ENCODE measurements around the gene KLHDC4. TPM values are rescaled to one million over a fixed set of nuclear protein-coding genes. Genes with fewer than 3 reads are reported as not detected.

KLHDC4 gene
- total RNA-seq, 6 donors from 2014 or later, result 30.7 to 248 (median 37.5) TPM

DNA sequence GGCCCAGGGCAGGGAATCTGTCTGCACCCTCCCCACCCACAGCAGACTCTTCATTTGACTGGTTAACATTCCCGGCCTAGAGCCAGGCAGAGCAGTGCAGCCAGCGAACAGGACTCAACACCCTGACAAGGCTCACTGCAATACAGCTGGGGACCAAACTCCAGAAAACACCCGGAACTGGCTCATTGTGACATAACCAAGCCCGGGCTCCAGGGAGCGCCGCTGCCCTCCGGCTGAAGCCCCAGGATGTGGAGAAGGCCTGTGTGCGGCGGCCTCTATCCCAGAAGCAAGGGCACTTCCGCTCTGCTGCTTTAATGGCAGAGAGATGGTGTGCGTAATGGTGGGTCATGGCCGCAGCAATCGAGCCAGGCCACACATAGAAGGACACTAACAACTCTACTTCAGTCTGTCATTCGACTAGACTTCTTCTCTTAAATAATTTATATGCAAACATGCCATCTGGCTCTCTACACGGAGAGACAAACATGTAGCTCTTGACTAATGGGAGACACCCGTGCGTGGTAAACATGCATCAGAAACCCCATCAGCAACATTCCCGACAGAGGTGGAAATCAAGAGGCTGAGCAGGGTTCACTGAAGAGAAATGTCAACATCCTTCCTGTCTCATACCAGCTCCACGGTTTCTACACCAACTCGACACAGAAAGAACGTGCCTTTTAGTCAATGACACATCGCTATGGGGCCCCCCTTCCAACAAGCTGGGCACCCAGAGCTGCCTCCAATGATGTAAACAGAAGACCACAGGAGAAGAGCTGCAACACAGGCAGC, 18.0 kb downstream of the KLHDC4 start:
- WGBS, 2 donors, result 86 to 90% methylated on average over 11 to 22 of the region's 22 CpGs
- H3K9me3 ChIP-seq, result no peaks in the 10 kb centered on the region
- H3K4me3 ChIP-seq, result no peak overlapping the region
- TF ChIP-seq EP300 (IDR thresholded peaks at IDR 0.05), result no peak
- TF ChIP-seq POLR2AphosphoS5 (IDR thresholded peaks at IDR 0.05), result no peak
- TF ChIP-seq, protein P1, sequence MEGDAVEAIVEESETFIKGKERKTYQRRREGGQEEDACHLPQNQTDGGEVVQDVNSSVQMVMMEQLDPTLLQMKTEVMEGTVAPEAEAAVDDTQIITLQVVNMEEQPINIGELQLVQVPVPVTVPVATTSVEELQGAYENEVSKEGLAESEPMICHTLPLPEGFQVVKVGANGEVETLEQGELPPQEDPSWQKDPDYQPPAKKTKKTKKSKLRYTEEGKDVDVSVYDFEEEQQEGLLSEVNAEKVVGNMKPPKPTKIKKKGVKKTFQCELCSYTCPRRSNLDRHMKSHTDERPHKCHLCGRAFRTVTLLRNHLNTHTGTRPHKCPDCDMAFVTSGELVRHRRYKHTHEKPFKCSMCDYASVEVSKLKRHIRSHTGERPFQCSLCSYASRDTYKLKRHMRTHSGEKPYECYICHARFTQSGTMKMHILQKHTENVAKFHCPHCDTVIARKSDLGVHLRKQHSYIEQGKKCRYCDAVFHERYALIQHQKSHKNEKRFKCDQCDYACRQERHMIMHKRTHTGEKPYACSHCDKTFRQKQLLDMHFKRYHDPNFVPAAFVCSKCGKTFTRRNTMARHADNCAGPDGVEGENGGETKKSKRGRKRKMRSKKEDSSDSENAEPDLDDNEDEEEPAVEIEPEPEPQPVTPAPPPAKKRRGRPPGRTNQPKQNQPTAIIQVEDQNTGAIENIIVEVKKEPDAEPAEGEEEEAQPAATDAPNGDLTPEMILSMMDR (IDR thresholded peaks at IDR 0.05), result no peak
- TF ChIP-seq POLR2A (IDR thresholded peaks at IDR 0.05), result no peak
- no peaks in the 10 kb centered on the region for H3K4me1 ChIP-seq
- H3K36me3 ChIP-seq, result peaks cover 21 to 77% (median 67%) of the 10 kb centered on the region in 4 donors
- H3K27me3 ChIP-seq, result no peaks in the 10 kb centered on the region
- no peak for DNase-seq
- H3K27ac ChIP-seq, result no peak overlapping the region
- ATAC-seq (ENCODE audit: low FRiP score in 2 of 2), result no peak

DNA sequence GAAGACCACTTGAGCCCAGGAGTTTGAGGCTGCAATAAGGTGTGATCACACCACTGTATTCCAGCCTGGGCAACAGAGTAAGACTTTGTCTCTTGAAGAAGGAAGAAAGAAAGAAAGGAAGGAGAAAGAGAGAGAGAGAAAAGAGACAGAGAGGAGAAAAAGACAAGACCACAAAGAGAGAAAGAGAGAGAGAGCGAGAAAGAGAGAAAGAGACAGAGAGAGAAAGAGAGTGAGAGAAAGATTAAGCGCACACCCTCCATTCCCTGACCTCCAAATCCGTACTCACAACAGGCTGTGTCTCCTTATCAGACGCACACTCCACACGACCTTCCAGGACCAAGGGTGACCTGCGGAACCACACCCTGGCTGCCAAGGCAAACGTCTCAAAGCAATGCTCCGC, 19.6 kb downstream of the KLHDC4 start:
- Histone ChIP-seq H3K27me3 (no peaks in the 10 kb centered on the region), H3K4me3 (no peak overlapping the region), H3K9me3 (no peaks in the 10 kb centered on the region), H3K36me3 (peaks cover 21 to 76% (median 61%) of the 10 kb centered on the region in 4 donors), H3K4me1 (no peaks in the 10 kb centered on the region), H3K27ac (no peak overlapping the region)
- TF ChIP-seq POLR2A (IDR thresholded peaks at IDR 0.05) (no peak), POLR2AphosphoS5 (IDR thresholded peaks at IDR 0.05) (no peak), EP300 (IDR thresholded peaks at IDR 0.05) (no peak)
- TF ChIP-seq, protein P1 (IDR thresholded peaks at IDR 0.05), result no peak
- ATAC-seq (ENCODE audit: low FRiP score in 2 of 2), result no peak
- DNase-seq, result no peak
- WGBS, 2 donors, result 91 to 92% methylated on average over 8 of the region's 8 CpGs

DNA sequence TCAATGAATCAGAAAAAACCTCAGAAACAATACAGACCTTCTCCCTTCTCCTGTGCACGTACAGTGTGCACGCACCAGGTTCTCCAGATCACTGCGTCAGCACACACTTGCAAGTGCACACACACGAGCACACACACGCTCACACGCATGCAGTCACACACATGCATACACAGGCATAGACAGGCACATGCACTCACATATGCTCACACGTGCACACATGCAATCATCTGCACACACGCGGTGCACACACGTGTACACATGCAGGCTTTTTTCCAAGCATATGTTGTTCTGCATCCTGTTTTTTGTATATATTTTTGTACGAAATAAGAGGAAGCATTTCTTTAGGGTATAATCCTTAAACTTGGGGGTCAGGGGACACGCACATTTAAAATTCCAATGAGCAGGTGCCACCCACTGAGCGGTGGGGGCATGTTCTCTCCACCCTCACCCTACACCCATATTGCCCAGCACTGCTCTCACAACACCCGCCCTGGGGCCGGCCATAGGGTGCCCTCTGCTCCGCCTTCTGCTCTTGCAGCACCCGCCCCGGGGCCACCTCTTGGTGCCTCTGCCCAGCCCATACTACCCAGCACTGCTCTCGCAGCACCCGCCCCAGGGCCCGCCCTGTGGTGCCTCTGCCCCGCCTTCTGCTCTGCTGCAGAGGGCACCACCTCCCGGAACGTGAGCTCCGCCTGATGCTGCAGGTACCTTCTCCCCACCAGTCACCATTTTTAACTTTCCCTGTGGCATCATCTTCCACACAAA, 20.9 kb downstream of the KLHDC4 start:
- ATAC-seq (ENCODE audit: low FRiP score in 2 of 2), result peak in 1 of 2 donors; percentile 13
- peaks cover 24 to 76% (median 57%) of the 10 kb centered on the region in 4 donors for H3K36me3 ChIP-seq
- TF ChIP-seq, protein P1 (IDR thresholded peaks at IDR 0.05), result no peak
- TF ChIP-seq EP300 (IDR thresholded peaks at IDR 0.05) (no peak), POLR2A (IDR thresholded peaks at IDR 0.05) (no peak), POLR2AphosphoS5 (IDR thresholded peaks at IDR 0.05) (no peak)

DNA sequence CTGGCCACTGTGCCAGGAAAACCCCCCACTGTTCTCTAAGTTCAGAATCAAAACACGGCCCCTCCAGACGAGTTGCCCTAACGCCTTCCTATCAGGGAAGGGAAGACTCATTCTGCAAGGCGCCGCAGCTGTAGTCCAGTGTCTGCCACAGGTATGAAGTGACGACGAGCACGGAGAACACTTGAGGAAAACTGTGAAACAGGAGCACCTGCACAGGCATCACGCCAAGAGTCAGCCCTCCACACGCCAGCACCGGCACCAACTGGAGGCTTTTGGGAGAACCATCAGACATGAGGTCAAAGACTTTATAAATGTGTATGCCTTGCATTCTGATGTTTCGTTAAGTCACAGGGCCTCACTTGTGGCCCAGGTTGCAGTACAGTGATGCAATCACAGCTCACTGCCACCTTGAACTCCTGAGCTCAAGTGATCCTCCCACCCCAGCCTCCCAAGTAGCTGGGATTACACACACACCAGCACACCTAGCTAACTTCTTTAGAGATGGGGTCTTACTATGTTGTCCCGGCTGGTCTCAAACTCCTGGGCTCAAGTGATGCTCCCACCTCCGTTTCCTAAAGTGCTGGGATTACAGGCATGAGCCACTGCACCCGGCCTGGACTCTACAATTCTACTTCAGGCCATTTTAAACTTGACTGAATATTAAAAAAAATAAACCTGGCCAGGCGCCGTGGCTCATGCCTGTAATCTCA, 22.9 kb downstream of the KLHDC4 start:
- no peak overlapping the region for H3K4me3 ChIP-seq
- no peaks in the 10 kb centered on the region for H3K9me3 ChIP-seq
- TF ChIP-seq EP300 (IDR thresholded peaks at IDR 0.05), result no peak
- no peak for TF ChIP-seq POLR2AphosphoS5 (IDR thresholded peaks at IDR 0.05)
- TF ChIP-seq, protein P1 (IDR thresholded peaks at IDR 0.05), result no peak
- no peak for TF ChIP-seq POLR2A (IDR thresholded peaks at IDR 0.05)
- DNase-seq, result no peak
- ATAC-seq (ENCODE audit: low FRiP score in 2 of 2), result no peak
- H3K27ac ChIP-seq, result no peak overlapping the region
- H3K36me3 ChIP-seq, result peaks cover 14 to 66% (median 43%) of the 10 kb centered on the region in 4 donors
- no peaks in the 10 kb centered on the region for H3K27me3 ChIP-seq
- no peaks in the 10 kb centered on the region for H3K4me1 ChIP-seq
- 89 to 96% methylated on average over 11 to 16 of the region's 17 CpGs for whole genome bisulfite sequencing, 2 donors

More for the DNA sequence above, 20.9 kb downstream of the KLHDC4 start:
- H3K9me3 ChIP-seq, result no peaks in the 10 kb centered on the region
- no peak overlapping the region for H3K4me3 ChIP-seq
- no peaks in the 10 kb centered on the region for H3K4me1 ChIP-seq
- no peak overlapping the region for H3K27ac ChIP-seq
- no peak for DNase-seq
- no peaks in the 10 kb centered on the region for H3K27me3 ChIP-seq
- WGBS, 2 donors, result 90 to 94% methylated on average over 25 of the region's 25 CpGs

Measured in upper lobe of left lung (tissue), 6 donors.